Endometrium (tissue), 2 donors: Measurements from ENCODE around the gene MEPE.
"Not testable (repeated sequence)": the region's sequence is repeated elsewhere in the genome, so short reads cannot be mapped to it uniquely, and the experiment has no call there.

Source experiments
- FAIRE-seq: peaks from 2 replicates; lab custom pipeline; 2012; peaks lifted over from hg19 to GRCh38; lab: Jason Lieb, UNC
- donor health status: control.
- donor health status: control.

The MEPE gene

DNA sequence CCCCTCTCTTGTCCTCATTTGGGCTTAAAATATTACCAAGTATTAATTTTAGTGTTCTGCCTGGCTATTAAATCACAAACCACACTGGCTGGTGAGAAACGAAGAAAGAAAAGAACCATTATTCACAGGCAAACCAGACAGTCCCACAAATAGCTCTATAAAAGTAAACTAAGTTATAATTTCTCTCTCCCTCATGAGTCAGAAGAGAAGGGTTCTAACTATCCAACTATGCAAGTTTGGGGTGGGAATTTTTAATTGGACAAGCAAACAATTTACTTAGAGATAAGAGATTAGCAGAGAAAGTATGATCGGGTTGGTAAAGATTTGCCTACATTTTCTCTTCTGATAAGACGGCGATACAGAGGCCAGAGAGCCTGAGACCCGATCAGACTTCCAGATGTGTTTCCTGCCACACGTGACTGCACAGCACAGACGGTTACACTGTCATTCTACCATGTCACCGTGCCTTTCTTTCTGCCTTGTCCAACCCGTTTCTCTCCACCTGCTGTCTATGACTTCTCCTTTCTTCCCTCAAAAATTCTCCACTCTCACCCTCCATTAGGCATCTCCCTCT lies 52.3 kb downstream of the MEPE start:
- no peak for FAIRE-seq

GRCh38 chr4:87886083-87886482 lies 53.3 kb downstream of the MEPE start:
- no peak for FAIRE-seq

GRCh38 chr4:87890753-87891152 lies 58.0 kb downstream of the MEPE start:
- FAIRE-seq, result not testable (repeated sequence)

DNA sequence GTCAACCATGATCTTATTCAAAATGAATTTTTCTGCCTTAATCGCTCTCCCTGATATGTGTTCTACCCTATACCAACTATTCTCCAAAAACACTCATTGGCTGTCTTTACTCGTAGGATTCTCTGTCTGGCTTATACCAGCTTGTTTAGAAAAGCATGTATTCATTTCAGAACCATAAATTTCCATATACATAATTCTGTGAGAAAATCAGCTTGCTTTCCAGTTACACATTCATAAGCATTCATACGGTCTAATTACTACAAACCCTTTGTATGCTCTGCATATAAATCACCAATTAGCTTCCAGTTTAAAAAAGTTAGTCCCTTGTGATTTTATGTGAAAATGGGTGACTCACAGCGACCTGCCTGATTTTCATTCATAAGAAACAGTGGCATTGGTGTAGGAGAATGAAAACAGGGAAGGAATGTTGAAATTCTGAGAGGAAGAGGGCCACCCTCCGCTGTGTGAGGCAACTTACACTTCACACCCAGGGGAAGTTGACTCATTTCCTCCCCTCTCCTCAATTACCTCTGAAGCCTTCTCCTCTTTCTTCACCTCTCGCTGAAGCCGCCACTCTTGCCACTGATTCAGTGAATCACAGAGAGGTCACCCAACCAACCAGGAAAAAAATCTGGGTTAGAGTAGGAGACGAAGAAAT lies 63.3 kb downstream of the MEPE start:
- FAIRE-seq, result no peak
